CD4-positive, CD25-positive, alpha-beta regulatory T cell (primary cell): ENCODE measurements around the gene CD244. TPM values are rescaled to one million over a fixed set of nuclear protein-coding genes. Genes with fewer than 3 reads are reported as not detected.

ENCODE experiments used
- ATAC-seq, 2 donors: fragments of 150-1000 bp; cut with Tn5 transposase; one replicate each; pipeline ENCODE4 v1.10.0; 2021; ENCODE audit warnings: low read depth in 2 of 2, moderate number of reproducible peaks in 2 of 2, moderate library complexity in 1 of 2
- DNase-seq, 3 donors: peaks; one replicate each; pipeline versions ENCODE4 v3.0.0 to v3.0.0-alpha.2; 2012 to 2022; ENCODE audit warnings: mixed read lengths in 1 of 3
- H3K27ac ChIP-seq: one replicate; pipeline ENCODE4 v1.7.0; 2013; ENCODE audit warnings: mild to moderate bottlenecking, low read length; ENCODE audit not compliant: insufficient read depth, poor library complexity, severe bottlenecking
- H3K27me3 ChIP-seq: one replicate; pipeline ENCODE4 v1.7.0; 2013; ENCODE audit warnings: low read length; ENCODE audit not compliant: control insufficient read depth, insufficient read depth
- H3K36me3 ChIP-seq: one replicate; pipeline ENCODE4 v1.7.0; 2013; ENCODE audit warnings: mild to moderate bottlenecking, low read length, moderate library complexity; ENCODE audit not compliant: control insufficient read depth, insufficient read depth
- H3K4me1 ChIP-seq: 2 replicates; pipeline ENCODE4 v1.7.0; 2013; ENCODE audit warnings: mild to moderate bottlenecking, low read length; ENCODE audit not compliant: insufficient read depth, control insufficient read depth, poor library complexity, severe bottlenecking
- H3K4me3 ChIP-seq: one replicate; pipeline ENCODE4 v1.7.0; 2013; ENCODE audit warnings: low read depth, mild to moderate bottlenecking, low read length, moderate library complexity
- H3K9me3 ChIP-seq, 2 experiments: 1 replicate in 1 of 2; 2 replicates in 1 of 2; pipeline ENCODE4 v1.7.0; 2013; ENCODE audit warnings: low read length in 2 of 2, mild to moderate bottlenecking in 1 of 2, moderate library complexity in 1 of 2; ENCODE audit not compliant: control insufficient read depth in 2 of 2
- H3K27ac Mint-ChIP-seq, 3 donors: one replicate each; pipeline ENCODE4 v1.8.0; 2020 to 2022; ENCODE audit warnings: mild to moderate bottlenecking in 3 of 3, mixed read lengths in 3 of 3, moderate library complexity in 2 of 3
- H3K27me3 Mint-ChIP-seq: one replicate; pipeline ENCODE4 v1.8.0; 2022; ENCODE audit warnings: mild to moderate bottlenecking, mixed read lengths
- H3K36me3 Mint-ChIP-seq: one replicate; pipeline ENCODE4 v1.8.0; 2020; ENCODE audit warnings: mixed read lengths
- H3K4me1 Mint-ChIP-seq, 4 donors: one replicate each; pipeline ENCODE4 v1.8.0; 2020 to 2022; ENCODE audit warnings: mixed read lengths in 4 of 4, mild to moderate bottlenecking in 1 of 4
- H3K4me3 Mint-ChIP-seq, 4 donors: one replicate each; pipeline ENCODE4 v1.8.0; 2020 to 2022; ENCODE audit warnings: mild to moderate bottlenecking in 4 of 4, mixed read lengths in 4 of 4, moderate library complexity in 3 of 4
- H3K9me3 Mint-ChIP-seq, 7 donors: one replicate each; pipeline ENCODE4 v1.8.0; 2020 to 2022; ENCODE audit warnings: mixed read lengths in 7 of 7, mild to moderate bottlenecking in 3 of 7, moderate library complexity in 2 of 7
- polyA plus RNA-seq, 4 donors: library from polyadenylated mRNA; unstranded; fragments of 300-500 nt; fragmentation: Illumina TruSeq; gene quantifications; one replicate each; pipeline ENCODE4 v1.2.3, GENCODE V29; 2021
- total RNA-seq: library from RNA; stranded (reverse); gene quantifications from one replicate; pipeline ENCODE4 v1.2.3, GENCODE V29; 2022

CD244 gene, protein sequence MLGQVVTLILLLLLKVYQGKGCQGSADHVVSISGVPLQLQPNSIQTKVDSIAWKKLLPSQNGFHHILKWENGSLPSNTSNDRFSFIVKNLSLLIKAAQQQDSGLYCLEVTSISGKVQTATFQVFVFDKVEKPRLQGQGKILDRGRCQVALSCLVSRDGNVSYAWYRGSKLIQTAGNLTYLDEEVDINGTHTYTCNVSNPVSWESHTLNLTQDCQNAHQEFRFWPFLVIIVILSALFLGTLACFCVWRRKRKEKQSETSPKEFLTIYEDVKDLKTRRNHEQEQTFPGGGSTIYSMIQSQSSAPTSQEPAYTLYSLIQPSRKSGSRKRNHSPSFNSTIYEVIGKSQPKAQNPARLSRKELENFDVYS
- 0.47 TPM for total RNA-seq
- under 1 TPM; 0.26 to 0.63 (median 0.43) TPM for polyA plus RNA-seq

DNA sequence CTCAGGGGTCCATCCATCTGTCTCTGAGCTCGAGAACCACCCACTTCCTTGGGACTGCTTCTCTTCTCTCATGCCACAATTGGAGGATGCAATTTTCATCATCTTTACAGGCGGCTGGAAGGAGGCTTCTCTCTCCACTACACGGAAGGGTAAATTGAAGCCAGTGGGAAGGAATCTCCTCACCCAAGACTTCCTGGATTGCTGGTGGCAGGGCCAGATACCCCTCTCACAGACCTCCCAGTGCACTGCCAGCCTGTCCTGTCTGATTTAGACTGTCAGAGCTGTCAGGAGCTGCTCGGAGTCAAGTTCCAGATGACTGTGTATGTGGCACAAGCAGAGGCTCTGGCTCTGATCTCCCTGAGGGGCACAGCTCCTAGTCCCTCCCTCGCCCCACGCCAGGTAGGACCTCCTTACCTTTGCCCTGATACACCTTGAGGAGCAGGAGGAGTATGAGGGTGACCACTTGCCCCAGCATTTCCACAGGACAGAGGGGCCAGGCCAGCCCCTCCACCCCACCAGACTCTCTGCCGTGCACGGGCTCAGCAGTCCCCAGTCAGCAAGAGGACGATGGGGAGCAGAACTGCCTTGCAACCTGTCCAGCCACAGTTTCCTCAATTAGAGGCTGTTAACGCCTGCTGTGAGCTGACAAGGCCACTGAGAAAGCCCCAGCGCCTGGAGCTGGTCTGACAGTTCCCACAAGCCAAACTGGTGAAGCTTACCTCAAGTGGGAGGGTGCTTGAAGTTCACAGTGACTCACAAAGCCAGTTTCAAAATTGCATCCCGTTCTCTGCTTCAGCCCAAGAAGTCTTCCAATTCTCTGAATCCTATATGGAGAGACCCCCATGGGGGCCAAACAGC is at the start of gene CD244:
Gene CD244, minus strand, starts transcription at position 685 of the 858 bp plus-strand sequence. Its CDS starts 210 bp downstream, at position 475.
- Histone ChIP-seq H3K36me3 (no peaks in the 10 kb centered on the region), H3K4me3 (no peak within 1 kb of the TSS), H3K27me3 (no peaks in the 10 kb centered on the region), H3K9me3 (no peaks in the 10 kb centered on the region), H3K27ac (no peak within 1 kb of the TSS), H3K4me1 (no peaks in the 10 kb centered on the region)
- DNase-seq, result peak in 1 of 3 donors; percentile 14
- ATAC-seq, result peak; percentile 64 to 71
- Mint-ChIP-seq H3K9me3 (peaks cover 0 to 2% (median 0%) of the 10 kb centered on the region in 7 donors), H3K27me3 (peaks cover 10% of the 10 kb centered on the region), H3K4me1 (no peaks in the 10 kb centered on the region), H3K36me3 (no peaks in the 10 kb centered on the region), H3K27ac (peak within 1 kb of the TSS in 1 of 3 donors; percentile 6), H3K4me3 (no peak within 1 kb of the TSS)

DNA sequence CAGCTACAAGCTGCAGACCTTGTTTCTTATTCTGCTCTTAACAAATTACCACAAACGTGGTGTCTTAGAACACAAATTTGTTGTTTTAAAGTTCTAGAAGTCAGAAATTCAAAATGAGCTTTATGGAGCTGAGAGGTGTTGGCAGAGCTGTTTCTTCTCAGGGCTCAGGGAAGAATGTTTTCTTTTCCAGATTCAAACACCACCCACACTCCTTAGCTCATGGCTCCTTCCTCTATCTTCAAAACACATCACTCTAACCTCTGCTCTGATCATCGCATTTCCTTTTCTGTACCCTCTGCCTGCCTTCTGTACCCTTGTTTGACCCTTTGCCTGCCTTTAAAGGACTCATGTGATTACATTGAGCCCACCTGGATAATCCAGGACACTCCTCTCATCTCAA is 49.2 kb upstream of the CD244 start:
- H3K4me1 ChIP-seq, result no peaks in the 10 kb centered on the region
- H3K27me3 ChIP-seq, result peaks cover 1% of the 10 kb centered on the region
- no peak for DNase-seq
- H3K27me3 Mint-ChIP-seq, result peaks cover 1% of the 10 kb centered on the region
- no peaks in the 10 kb centered on the region for H3K9me3 ChIP-seq
- H3K4me3 ChIP-seq, result no peak overlapping the region
- H3K4me1 Mint-ChIP-seq, result peaks cover 0 to 2% (median 0%) of the 10 kb centered on the region in 4 donors
- ATAC-seq, result no peak
- H3K36me3 Mint-ChIP-seq, result no peaks in the 10 kb centered on the region
- H3K27ac ChIP-seq, result no peak overlapping the region
- no peaks in the 10 kb centered on the region for H3K36me3 ChIP-seq
- H3K27ac Mint-ChIP-seq, result no peak overlapping the region
- H3K9me3 Mint-ChIP-seq, result no peaks in the 10 kb centered on the region
- no peak overlapping the region for H3K4me3 Mint-ChIP-seq

DNA sequence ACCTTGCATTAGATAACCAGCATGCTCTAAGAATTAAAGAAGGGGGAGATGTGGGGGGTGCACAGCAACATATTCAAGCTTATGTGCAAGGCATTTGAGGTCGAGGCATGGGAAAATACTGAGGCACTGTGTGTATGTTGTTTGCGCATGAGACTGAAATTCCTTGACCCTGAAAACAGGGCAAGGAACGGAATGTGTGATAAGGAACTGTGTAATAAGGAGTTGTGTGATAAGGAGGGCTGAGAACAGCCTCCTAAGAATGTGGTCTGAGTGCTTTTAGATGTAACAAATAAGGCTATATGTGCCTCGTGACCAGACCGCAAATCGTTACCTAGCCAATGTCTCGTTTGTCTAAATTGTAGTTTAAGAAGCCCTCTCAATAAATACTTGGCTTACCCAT is 48.8 kb upstream of the CD244 start:
- H3K36me3 Mint-ChIP-seq, result no peaks in the 10 kb centered on the region

DNA sequence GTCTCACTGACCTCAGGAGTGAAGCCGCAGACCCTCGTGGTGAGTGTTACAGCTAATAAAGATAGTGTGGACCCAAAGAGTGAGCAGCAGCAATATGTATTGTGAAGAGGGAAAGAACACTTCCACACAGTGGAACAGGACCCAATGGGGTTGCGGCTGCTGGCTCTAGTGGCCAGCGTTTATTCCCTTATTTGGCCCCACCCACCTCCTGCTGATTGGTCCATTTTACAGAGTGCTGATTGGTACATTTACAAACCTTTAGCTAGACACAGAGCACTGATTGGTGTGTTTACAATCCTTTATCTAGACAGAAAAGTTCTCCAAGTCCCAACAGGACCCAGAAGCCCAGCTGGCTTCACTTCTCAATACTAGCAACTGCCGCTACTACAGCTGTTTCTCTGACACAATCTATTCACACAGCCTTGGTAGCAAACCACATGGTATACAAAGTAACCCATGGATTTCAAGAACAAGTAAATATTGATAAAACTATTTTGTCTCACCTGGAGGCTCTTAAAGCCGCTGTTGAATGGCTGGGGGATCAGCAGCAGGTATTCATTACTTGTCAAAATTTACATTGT is 47.6 kb upstream of the CD244 start:
- Mint-ChIP-seq H3K36me3 (no peaks in the 10 kb centered on the region), H3K4me1 (peaks cover 0 to 2% (median 0%) of the 10 kb centered on the region in 4 donors), H3K27ac (no peak overlapping the region), H3K27me3 (no peaks in the 10 kb centered on the region), H3K9me3 (no peaks in the 10 kb centered on the region), H3K4me3 (no peak overlapping the region)
- H3K4me1 ChIP-seq, result no peaks in the 10 kb centered on the region
- DNase-seq (no peak), ATAC-seq (no peak)
- no peaks in the 10 kb centered on the region for H3K36me3 ChIP-seq
- no peaks in the 10 kb centered on the region for H3K9me3 ChIP-seq
- no peak overlapping the region for H3K27ac ChIP-seq
- no peaks in the 10 kb centered on the region for H3K27me3 ChIP-seq
- H3K4me3 ChIP-seq, result no peak overlapping the region

More for the DNA sequence above, 48.8 kb upstream of the CD244 start:
- no peak overlapping the region for H3K27ac ChIP-seq
- Mint-ChIP-seq H3K4me1 (peaks cover 0 to 2% (median 0%) of the 10 kb centered on the region in 4 donors), H3K27ac (no peak overlapping the region), H3K9me3 (no peaks in the 10 kb centered on the region), H3K27me3 (no peaks in the 10 kb centered on the region), H3K4me3 (no peak overlapping the region)
- H3K4me1 ChIP-seq, result no peaks in the 10 kb centered on the region
- no peaks in the 10 kb centered on the region for H3K9me3 ChIP-seq
- H3K4me3 ChIP-seq, result no peak overlapping the region
- no peaks in the 10 kb centered on the region for H3K36me3 ChIP-seq
- H3K27me3 ChIP-seq, result no peaks in the 10 kb centered on the region
- no peak for DNase-seq
- ATAC-seq, result no peak

DNA sequence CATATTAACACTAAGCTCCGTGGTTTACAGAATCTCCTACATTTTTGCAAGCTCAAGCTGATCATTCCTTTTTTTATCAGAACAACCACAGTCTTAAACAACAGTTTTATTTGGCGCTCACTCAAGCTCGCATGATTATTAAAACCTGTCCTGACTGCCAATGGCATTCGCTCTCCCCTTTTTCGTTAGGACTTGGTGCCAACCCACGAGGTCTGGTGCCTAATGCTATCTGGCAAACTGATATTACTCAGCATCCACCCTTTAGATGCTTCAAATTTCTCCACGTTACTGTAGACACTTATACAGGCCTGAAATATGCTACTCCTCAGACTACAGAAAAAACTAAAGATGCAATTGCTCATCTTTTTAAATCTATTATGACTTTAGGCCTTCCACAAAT is 45.3 kb upstream of the CD244 start:
- no peaks in the 10 kb centered on the region for H3K9me3 Mint-ChIP-seq
- peaks cover 9% of the 10 kb centered on the region for H3K27me3 Mint-ChIP-seq

DNA sequence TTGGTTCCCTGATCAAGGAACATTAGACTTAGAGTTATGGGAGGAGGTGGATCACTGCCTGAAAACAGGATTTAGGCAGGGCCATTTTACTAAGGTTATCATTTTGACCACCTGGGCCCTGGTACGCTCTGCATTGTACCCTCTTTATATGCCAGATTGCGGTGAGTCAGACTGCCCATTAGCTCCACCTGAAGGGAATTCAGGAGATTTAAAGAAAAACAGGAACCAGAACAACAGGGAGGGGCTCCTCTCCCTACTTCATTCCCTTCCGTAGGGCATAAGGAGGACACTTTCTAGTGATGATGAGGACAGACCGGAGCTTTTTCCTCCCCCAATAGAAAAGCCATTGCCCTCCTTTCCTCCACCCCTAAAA is 42.9 kb upstream of the CD244 start:
- Histone ChIP-seq H3K27me3 (peaks cover 2% of the 10 kb centered on the region), H3K9me3 (no peaks in the 10 kb centered on the region), H3K36me3 (no peaks in the 10 kb centered on the region), H3K27ac (no peak overlapping the region), H3K4me1 (no peaks in the 10 kb centered on the region), H3K4me3 (no peak overlapping the region)
- no peaks in the 10 kb centered on the region for H3K36me3 Mint-ChIP-seq
- ATAC-seq, result no peak
- no peak overlapping the region for H3K27ac Mint-ChIP-seq
- H3K4me3 Mint-ChIP-seq, result no peak overlapping the region
- H3K27me3 Mint-ChIP-seq, result peaks cover 23% of the 10 kb centered on the region
- no peaks in the 10 kb centered on the region for H3K4me1 Mint-ChIP-seq
- no peaks in the 10 kb centered on the region for H3K9me3 Mint-ChIP-seq
- DNase-seq, result no peak

More for the DNA sequence above, 45.3 kb upstream of the CD244 start:
- peak overlapping the region in 1 of 3 donors; percentile 5 for H3K27ac Mint-ChIP-seq
- Histone ChIP-seq H3K4me1 (no peaks in the 10 kb centered on the region), H3K9me3 (no peaks in the 10 kb centered on the region), H3K27me3 (peaks cover 2% of the 10 kb centered on the region), H3K36me3 (no peaks in the 10 kb centered on the region), H3K4me3 (no peak overlapping the region), H3K27ac (no peak overlapping the region)
- ATAC-seq (no peak), DNase-seq (no peak)
- H3K36me3 Mint-ChIP-seq, result no peaks in the 10 kb centered on the region
- H3K4me1 Mint-ChIP-seq, result peaks cover 0 to 2% (median 0%) of the 10 kb centered on the region in 4 donors
- H3K4me3 Mint-ChIP-seq, result no peak overlapping the region

DNA sequence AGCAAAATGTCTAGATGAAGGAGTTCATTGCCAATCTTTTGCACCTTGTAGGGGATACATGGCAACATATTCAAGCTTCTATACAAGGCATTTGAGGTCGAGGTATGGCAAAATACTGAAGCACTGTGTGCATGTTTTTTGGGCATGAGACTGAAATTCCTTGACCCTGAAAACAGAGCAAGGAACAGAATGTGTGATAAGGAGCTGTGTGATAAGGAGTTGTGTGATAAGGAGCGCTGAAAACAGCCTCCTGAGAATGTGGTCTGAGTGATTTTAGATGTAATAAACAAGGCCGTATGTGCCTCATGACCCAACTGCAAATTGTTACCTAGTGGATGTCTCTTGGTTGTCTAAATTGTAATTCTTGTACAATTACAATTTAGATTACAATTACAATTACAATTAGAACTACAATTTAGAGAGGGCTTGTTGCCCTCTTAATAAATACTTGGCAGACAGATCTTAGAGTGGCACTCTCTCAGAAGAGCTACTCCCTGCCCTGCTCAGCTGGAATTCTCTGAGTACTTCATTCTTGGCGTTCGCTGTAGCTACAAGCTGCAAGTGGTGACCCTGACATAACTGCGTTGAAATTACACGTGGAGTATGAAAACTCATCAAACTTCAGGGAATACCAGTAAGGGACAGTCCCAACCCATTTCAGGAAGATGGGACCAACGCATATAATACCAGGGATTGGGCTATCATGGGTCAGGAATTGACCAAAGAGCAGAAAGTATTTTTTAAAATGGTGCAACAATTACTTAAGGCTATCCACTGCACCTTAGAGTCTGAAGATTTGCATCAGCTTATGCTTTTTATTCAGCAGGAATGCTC is 42.3 kb upstream of the CD244 start:
- no peak overlapping the region for H3K4me3 ChIP-seq
- no peak overlapping the region for H3K27ac ChIP-seq
- H3K4me1 ChIP-seq, result no peaks in the 10 kb centered on the region
- H3K9me3 ChIP-seq, result no peaks in the 10 kb centered on the region
- Mint-ChIP-seq H3K27ac (no peak overlapping the region), H3K4me3 (no peak overlapping the region), H3K36me3 (no peaks in the 10 kb centered on the region), H3K9me3 (peaks cover 0 to 1% (median 0%) of the 10 kb centered on the region in 7 donors), H3K4me1 (no peaks in the 10 kb centered on the region), H3K27me3 (peaks cover 27% of the 10 kb centered on the region)
- ATAC-seq (no peak), DNase-seq (no peak)
- H3K27me3 ChIP-seq, result peaks cover 2% of the 10 kb centered on the region
- H3K36me3 ChIP-seq, result no peaks in the 10 kb centered on the region
